A204.1 (cell line): ENCODE measurements around the gene MICU1.
"Not testable (repeated sequence)": the region's sequence is repeated elsewhere in the genome, so short reads cannot be mapped to it uniquely, and the experiment has no call there.

Experiments used
- FAIRE-seq: peaks from 2 replicates; lab custom pipeline; 2012; peaks lifted over from hg19 to GRCh38; lab: Jason Lieb, UNC

MICU1 gene

GRCh38 chr10:72442969-72443368 is 182.9 kb downstream of the MICU1 start:
- FAIRE-seq = not testable (repeated sequence)

GRCh38 chr10:72435570-72435969 is 190.3 kb downstream of the MICU1 start:
- no peak for FAIRE-seq

GRCh38 chr10:72430936-72431335 is 194.9 kb downstream of the MICU1 start:
- FAIRE-seq = not testable (repeated sequence)

GRCh38 chr10:72429931-72430330 is 195.9 kb downstream of the MICU1 start:
- FAIRE-seq = no peak

- FAIRE-seq = no peak
Measured at GRCh38 chr10:72426986-72427385, 198.9 kb downstream of the MICU1 start.

GRCh38 chr10:72425133-72425532 is 200.7 kb downstream of the MICU1 start:
- FAIRE-seq = no peak

GRCh38 chr10:72424561-72424960 is 201.3 kb downstream of the MICU1 start:
- no peak for FAIRE-seq

- no peak for FAIRE-seq
Measured at GRCh38 chr10:72423426-72423825, 202.5 kb downstream of the MICU1 start.

GRCh38 chr10:72421885-72422540 is 203.9 kb downstream of the MICU1 start:
- no peak for FAIRE-seq

- no peak for FAIRE-seq
Measured at GRCh38 chr10:72419241-72419640, 206.6 kb downstream of the MICU1 start.

GRCh38 chr10:72418679-72419078 is 207.2 kb downstream of the MICU1 start:
- no peak for FAIRE-seq

GRCh38 chr10:72417971-72418370 is 207.9 kb downstream of the MICU1 start:
- no peak for FAIRE-seq

GRCh38 chr10:72416661-72417060 is 209.2 kb downstream of the MICU1 start:
- no peak for FAIRE-seq

GRCh38 chr10:72414642-72415041 is 211.2 kb downstream of the MICU1 start:
- FAIRE-seq = no peak

GRCh38 chr10:72409167-72409566 is 216.7 kb downstream of the MICU1 start:
- FAIRE-seq = no peak

- no peak for FAIRE-seq
Measured at GRCh38 chr10:72407927-72408600, 217.8 kb downstream of the MICU1 start.

GRCh38 chr10:72407471-72407870 is 218.4 kb downstream of the MICU1 start:
- no peak for FAIRE-seq

GRCh38 chr10:72395581-72395980 is 230.3 kb downstream of the MICU1 start:
- not testable (repeated sequence) for FAIRE-seq

GRCh38 chr10:72392571-72392970 is 233.3 kb downstream of the MICU1 start:
- no peak for FAIRE-seq

GRCh38 chr10:72390764-72391163 is 235.1 kb downstream of the MICU1 start:
- FAIRE-seq = no peak

GRCh38 chr10:72389716-72390115 is 236.2 kb downstream of the MICU1 start:
- no peak for FAIRE-seq

GRCh38 chr10:72389014-72389413 is 236.9 kb downstream of the MICU1 start:
- no peak for FAIRE-seq

GRCh38 chr10:72388062-72388461 is 237.8 kb downstream of the MICU1 start:
- FAIRE-seq = no peak
